ENCODE measurements around the gene MYO5B. TPM values are rescaled to one million over a fixed set of nuclear protein-coding genes. Genes with fewer than 3 reads are reported as not detected.

Gene MYO5B
- total RNA-seq, 4 donors from 2014 or later = 0.29 to 14.7 (median 1.2) TPM

GRCh38 chr18:49853436-49853835, 341.5 kb downstream of the MYO5B start:
- intact Hi-C loops (cut with DNase I; ENCODE audit: low total_unique reads) = no loop called here
- Histone ChIP-seq H3K27ac (no peak overlapping the region), H3K4me1 (no peaks in the 10 kb centered on the region), H3K27me3 (no peaks in the 10 kb centered on the region), H3K9me3 (no peaks in the 10 kb centered on the region), H3K4me3 (no peak overlapping the region), H3K36me3 (no peaks in the 10 kb centered on the region)
- no peak for DNase-seq
- no peak for TF ChIP-seq POLR2A (IDR thresholded peaks at IDR 0.05)
- TF ChIP-seq CTCF (IDR thresholded peaks at IDR 0.05) = no peak

GRCh38 chr18:49853011-49853410, 341.9 kb downstream of the MYO5B start:
- Histone ChIP-seq H3K36me3 (no peaks in the 10 kb centered on the region), H3K27me3 (no peaks in the 10 kb centered on the region), H3K27ac (no peak overlapping the region), H3K4me3 (no peak overlapping the region), H3K9me3 (no peaks in the 10 kb centered on the region), H3K4me1 (no peaks in the 10 kb centered on the region)
- no peak for DNase-seq
- TF ChIP-seq CTCF (IDR thresholded peaks at IDR 0.05) = no peak
- TF ChIP-seq POLR2A (IDR thresholded peaks at IDR 0.05) = no peak
- intact Hi-C loops (cut with DNase I; ENCODE audit: low total_unique reads) = no loop called here

DNA sequence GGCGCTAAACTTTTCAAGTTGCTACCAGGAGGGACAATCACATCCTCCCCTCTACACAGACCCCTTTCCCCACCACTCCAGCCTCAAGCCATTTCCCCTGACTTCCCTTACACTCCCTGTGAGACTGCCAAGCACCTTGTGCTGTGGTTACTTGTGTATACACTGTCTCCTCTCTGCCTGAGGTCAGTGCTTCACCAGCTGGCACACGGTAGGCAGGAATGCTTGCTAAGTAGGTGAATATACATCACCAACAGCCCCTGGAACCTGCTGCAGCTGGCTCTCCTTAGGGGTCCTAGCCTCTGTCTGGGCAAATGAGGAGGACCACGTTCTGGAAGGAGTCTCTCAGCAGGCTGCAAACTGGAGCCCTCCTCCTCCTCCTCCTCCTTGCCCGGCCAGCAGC, 343.3 kb downstream of the MYO5B start:
- no peak for DNase-seq
- intact Hi-C loops (cut with DNase I; ENCODE audit: low total_unique reads) = no loop called here
- H3K27me3 ChIP-seq = no peaks in the 10 kb centered on the region

DNA sequence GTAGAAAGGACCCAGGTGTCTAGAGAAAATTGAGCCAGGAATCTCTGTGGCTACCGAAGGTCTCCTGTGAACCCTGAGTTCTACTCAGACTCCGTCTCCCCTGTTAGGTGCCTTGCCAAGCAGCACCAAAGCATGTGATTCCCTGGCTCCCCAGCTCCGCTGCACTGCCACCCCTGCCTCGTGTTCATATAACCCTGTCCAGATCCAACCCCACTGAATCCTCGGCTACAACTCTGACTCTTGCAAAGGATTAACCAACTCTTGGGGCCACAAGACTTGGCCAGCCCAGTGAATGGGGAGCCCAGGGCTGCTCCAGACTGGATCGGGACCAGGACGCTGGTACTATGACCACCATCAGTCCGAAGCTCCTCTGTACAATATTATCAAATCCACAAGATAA, 344.3 kb downstream of the MYO5B start:
- intact Hi-C loops (cut with DNase I; ENCODE audit: low total_unique reads) = no loop called here
- DNase-seq = no peak
- Histone ChIP-seq H3K4me1 (no peaks in the 10 kb centered on the region), H3K4me3 (no peak overlapping the region), H3K9me3 (no peaks in the 10 kb centered on the region), H3K27ac (no peak overlapping the region), H3K36me3 (no peaks in the 10 kb centered on the region), H3K27me3 (no peaks in the 10 kb centered on the region)
- no peak for TF ChIP-seq POLR2A (IDR thresholded peaks at IDR 0.05)
- no peak for TF ChIP-seq CTCF (IDR thresholded peaks at IDR 0.05)

More for the DNA sequence above, 343.3 kb downstream of the MYO5B start:
- Histone ChIP-seq H3K9me3 (no peaks in the 10 kb centered on the region), H3K27ac (no peak overlapping the region), H3K4me3 (no peak overlapping the region), H3K4me1 (no peaks in the 10 kb centered on the region), H3K36me3 (no peaks in the 10 kb centered on the region)
- TF ChIP-seq CTCF (IDR thresholded peaks at IDR 0.05) (no peak), POLR2A (IDR thresholded peaks at IDR 0.05) (no peak)

- Histone ChIP-seq H3K4me1 (no peaks in the 10 kb centered on the region), H3K4me3 (no peak overlapping the region), H3K36me3 (no peaks in the 10 kb centered on the region), H3K9me3 (no peaks in the 10 kb centered on the region), H3K27me3 (no peaks in the 10 kb centered on the region), H3K27ac (no peak overlapping the region)
- TF ChIP-seq POLR2A (IDR thresholded peaks at IDR 0.05) = no peak
- TF ChIP-seq CTCF (IDR thresholded peaks at IDR 0.05) = no peak
- no peak for DNase-seq
- intact Hi-C loops (cut with DNase I; ENCODE audit: low total_unique reads) = no loop called here
Measured at GRCh38 chr18:49849331-49850217, 345.4 kb downstream of the MYO5B start.
